H9 (cell line): ENCODE data around the gene HDDC2. TPM values are rescaled to one million over a fixed set of nuclear protein-coding genes. Genes with fewer than 3 reads are reported as not detected.

Source experiments
- DNase-seq: peaks from one replicate; pipeline ENCODE4 v3.0.0-alpha.2; 2017
- H2AFZ ChIP-seq: one replicate; pipeline ENCODE4 v1.6.1; 2013; ENCODE audit warnings: mild to moderate bottlenecking, low read length, control low read depth, moderate library complexity
- H2AK5ac ChIP-seq: 2 replicates; pipeline ENCODE4 v1.6.1; 2013; ENCODE audit warnings: low read length, control low read depth, mixed read lengths; ENCODE audit not compliant: insufficient read length
- H2BK120ac ChIP-seq: one replicate; pipeline ENCODE4 v1.6.1; 2013; ENCODE audit warnings: low read depth, mild to moderate bottlenecking, low read length, control low read depth, inconsistent platforms; ENCODE audit not compliant: poor library complexity, severe bottlenecking
- H2BK12ac ChIP-seq: 2 replicates; pipeline ENCODE4 v1.6.1; 2013; ENCODE audit warnings: low read length, control low read depth, mixed read lengths, low read depth; ENCODE audit not compliant: insufficient read length
- H2BK15ac ChIP-seq: 2 replicates; pipeline ENCODE4 v1.6.1; 2013; ENCODE audit warnings: low read depth, low read length, control low read depth
- H2BK20ac ChIP-seq: one replicate; pipeline ENCODE4 v1.6.1; 2013; ENCODE audit warnings: low read depth, mild to moderate bottlenecking, low read length, control low read depth, inconsistent platforms; ENCODE audit not compliant: poor library complexity, severe bottlenecking
- H2BK5ac ChIP-seq: 2 replicates; pipeline ENCODE4 v1.6.1; 2013; ENCODE audit warnings: low read length, control low read depth, mixed read lengths; ENCODE audit not compliant: insufficient read length
- H3K14ac ChIP-seq: 2 replicates; pipeline ENCODE4 v1.6.1; 2013; ENCODE audit warnings: low read length, control low read depth; ENCODE audit not compliant: insufficient read depth
- H3K18ac ChIP-seq: 2 replicates; pipeline ENCODE4 v1.6.1; 2013; ENCODE audit warnings: low read depth, mild to moderate bottlenecking, mixed read lengths, low read length, control low read depth; ENCODE audit not compliant: insufficient read length
- H3K23ac ChIP-seq: 2 replicates; pipeline ENCODE4 v1.6.1; 2013; ENCODE audit warnings: low read length, control low read depth, mixed read lengths, low read depth; ENCODE audit not compliant: insufficient read length
- H3K23me2 ChIP-seq: 2 replicates; pipeline ENCODE4 v1.6.1; 2013; ENCODE audit warnings: low read depth, mild to moderate bottlenecking, mixed read lengths, low read length, control low read depth; ENCODE audit not compliant: insufficient read length, poor library complexity, severe bottlenecking
- H3K27ac ChIP-seq: 2 replicates; pipeline ENCODE4 v1.5.1; 2013; ENCODE audit warnings: low read length, control low read depth, mixed read lengths, low read depth; ENCODE audit not compliant: insufficient read length
- H3K27me3 ChIP-seq: 2 replicates; pipeline ENCODE4 v1.6.1; 2013; ENCODE audit warnings: low read length, control low read depth, inconsistent platforms; ENCODE audit not compliant: insufficient read depth
- H3K4ac ChIP-seq: 2 replicates; pipeline ENCODE4 v1.6.1; 2013; ENCODE audit warnings: low read depth, mild to moderate bottlenecking, control low read depth, inconsistent platforms, low read length, moderate library complexity
- H3K4me1 ChIP-seq: 2 replicates; pipeline ENCODE4 v1.6.1; 2013; ENCODE audit warnings: low read length, control low read depth, inconsistent platforms; ENCODE audit not compliant: insufficient read depth
- H3K4me2 ChIP-seq: 2 replicates; pipeline ENCODE4 v1.6.1; 2013; ENCODE audit warnings: low read length, control low read depth, mixed read lengths; ENCODE audit not compliant: insufficient read length, insufficient read depth
- H3K56ac ChIP-seq: 2 replicates; pipeline ENCODE4 v1.6.1; 2013; ENCODE audit warnings: low read depth, mild to moderate bottlenecking, mixed read lengths, low read length, control low read depth; ENCODE audit not compliant: insufficient read length
- H3K79me1 ChIP-seq: 2 replicates; pipeline ENCODE4 v1.6.1; 2013; ENCODE audit warnings: low read depth, mild to moderate bottlenecking, moderate library complexity, low read length, control low read depth, inconsistent platforms; ENCODE audit not compliant: insufficient read depth, poor library complexity, severe bottlenecking
- H3K79me2 ChIP-seq: 2 replicates; pipeline ENCODE4 v1.6.1; 2013; ENCODE audit warnings: low read length, control low read depth, inconsistent platforms; ENCODE audit not compliant: insufficient read depth
- H3K9ac ChIP-seq: 2 replicates; pipeline ENCODE4 v1.6.1; 2013; ENCODE audit warnings: low read length, control low read depth, mixed read lengths; ENCODE audit not compliant: insufficient read length; ENCODE audit errors: extremely low read depth
- H3K9me3 ChIP-seq: one replicate; pipeline ENCODE4 v1.6.1; 2013; ENCODE audit warnings: low read depth, low read length, inconsistent platforms; ENCODE audit not compliant: control insufficient read depth
- H3T11ph ChIP-seq: one replicate; pipeline ENCODE4 v1.6.1; 2013; ENCODE audit warnings: mild to moderate bottlenecking, low read length, control low read depth, inconsistent platforms
- H4K20me1 ChIP-seq: one replicate; pipeline ENCODE4 v1.6.1; 2013; ENCODE audit not compliant: control insufficient read depth, insufficient read length, insufficient read depth
- H4K5ac ChIP-seq: 2 replicates; pipeline ENCODE4 v1.6.1; 2013; ENCODE audit warnings: low read depth, mild to moderate bottlenecking, mixed read lengths, low read length, control low read depth; ENCODE audit not compliant: insufficient read length
- H4K8ac ChIP-seq: replicated peaks from 2 replicates; pipeline ENCODE4 v1.6.1; 2013; ENCODE audit warnings: low read length, control low read depth, mixed read lengths, low read depth; ENCODE audit not compliant: insufficient read length
- H4K91ac ChIP-seq: 2 replicates; pipeline ENCODE4 v1.6.1; 2013; ENCODE audit warnings: low read depth, mild to moderate bottlenecking, moderate library complexity, mixed read lengths, low read length, control low read depth; ENCODE audit not compliant: insufficient read length
- H3K27ac Mint-ChIP-seq, 3 experiments: 2 replicates in 2 of 3; 3 replicates in 1 of 3; pipeline ENCODE4 v1.8.0; 2020 to 2021; ENCODE audit warnings: mixed read lengths in 3 of 3, mild to moderate bottlenecking in 1 of 3, moderate library complexity in 1 of 3
- H3K27me3 Mint-ChIP-seq: 2 replicates; pipeline ENCODE4 v1.8.0; 2021; ENCODE audit warnings: low read depth, mild to moderate bottlenecking, moderate library complexity, mixed read lengths
- H3K36me3 Mint-ChIP-seq, 3 experiments: 2 replicates in 2 of 3; 3 replicates in 1 of 3; pipeline ENCODE4 v1.8.0; 2020 to 2021; ENCODE audit warnings: low read depth in 3 of 3, mixed read lengths in 3 of 3; ENCODE audit not compliant: insufficient read depth in 1 of 3
- H3K4me1 Mint-ChIP-seq, 2 experiments: 2 replicates each; pipeline ENCODE4 v1.8.0; 2020; ENCODE audit warnings: mixed read lengths in 2 of 2
- H3K4me3 Mint-ChIP-seq, 2 experiments: 2 replicates in 1 of 2; 3 replicates in 1 of 2; pipeline ENCODE4 v1.8.0; 2020 to 2021; ENCODE audit warnings: mild to moderate bottlenecking in 2 of 2, mixed read lengths in 2 of 2, moderate library complexity in 1 of 2
- H3K9me3 Mint-ChIP-seq, 2 experiments: 2 replicates in 1 of 2; 3 replicates in 1 of 2; pipeline ENCODE4 v1.8.0; 2020; ENCODE audit warnings: mild to moderate bottlenecking in 2 of 2, mixed read lengths in 2 of 2, moderate library complexity in 1 of 2
- CTCF ChIP-seq: fragments of 200-600 bp; sonication (generic); conservative IDR thresholded peaks from 3 replicates; pipeline ENCODE4 v1.8.0; 2021; ENCODE audit warnings: antibody characterized with exemption, mild to moderate bottlenecking
- WGBS: extraction: QIAGEN DNeasy Blood & Tissue Kit; methylation state at CpG from one replicate; pipeline ENCODE4 v1.1.7; 2013; ENCODE audit warnings: missing lambda C conversion rate, low lambda C conversion rate, mixed read lengths; ENCODE audit not compliant: insufficient read length; ENCODE audit errors: extremely low coverage; 5-methylcytosine and 5-hydroxymethylcytosine counted together
- total RNA-seq: library from RNA; stranded (reverse); gene quantifications from 2 replicates; pipeline ENCODE4 v1.2.1, GENCODE V29; 2021

The HDDC2 gene
- total RNA-seq, 1 experiment from 2014 or later = 77.8 TPM

- Histone ChIP-seq H3K56ac (no peak overlapping the region), H2AK5ac (no peak overlapping the region), H4K8ac (no peak overlapping the region), H4K20me1 (no peaks in the 10 kb centered on the region), H2BK20ac (no peak overlapping the region), H3K4me1 (0 out of 2 replicates have a peak, but pooled peaks cover 2% of the 10 kb centered on the region), H2BK15ac (no peak overlapping the region), H3K23me2 (no peaks in the 10 kb centered on the region), H4K5ac (no peak overlapping the region), H3K4ac (no peak overlapping the region), H3K4me2 (no peak overlapping the region), H3K18ac (no peak overlapping the region), H3K79me2 (no peaks in the 10 kb centered on the region), H4K91ac (no peak overlapping the region), H2BK5ac (no peak overlapping the region), H3T11ph (no peak overlapping the region), H3K23ac (no peak overlapping the region), H3K9ac (no peak overlapping the region), H3K79me1 (no peaks in the 10 kb centered on the region), H2BK120ac (no peak overlapping the region), H2AFZ (no peak overlapping the region), H3K14ac (no peak overlapping the region), H3K9me3 (no peaks in the 10 kb centered on the region), H2BK12ac (no peak overlapping the region), H3K27me3 (no peaks in the 10 kb centered on the region), H3K27ac (no peak overlapping the region)
- Mint-ChIP-seq H3K9me3 (peaks cover 0 to 4% of the 10 kb centered on the region in 2 experiments; a peak in 2 of 5 replicates), H3K27me3 (peaks cover 21% of the 10 kb centered on the region), H3K4me1 (peaks cover 2% of the 10 kb centered on the region in 2 experiments; a peak in 2 of 4 replicates), H3K4me3 (no peak overlapping the region), H3K36me3 (peaks cover 0 to 4% (median 0%) of the 10 kb centered on the region in 3 experiments; a peak in 1 of 7 replicates), H3K27ac (no peak overlapping the region)
- TF ChIP-seq CTCF = no peak
- no peak for DNase-seq
- WGBS = no CpG with 5 or more reads among the region's 6 CpGs
These were observed 6.3 kb upstream of the HDDC2 start for GRCh38 chr6:125307964-125308615.
